Purkinje cell (primary cell): ENCODE measurements around the gene MEI4. TPM values are rescaled to one million over a fixed set of nuclear protein-coding genes. Genes with fewer than 3 reads are reported as not detected.

Experiments
- polyA plus RNA-seq: library from polyadenylated mRNA; unstranded; fragments of >200 nt; fragmentation: Nextera tagmentation; gene quantifications from 2 replicates; pipeline ENCODE4 v1.2.1, GENCODE V29; 2014

Gene MEI4
- polyA plus RNA-seq = 1.1 and 2.1 TPM in 2 replicates

GRCh38 chr6:77652739-77653138 lies at the start of gene MEI4:
TSS of gene MEI4 (plus strand) at chr6:77653039. CDS start at chr6:77690672, 37,633 bp downstream.

Other genes with a start within 250 kb of the MEI4 start
- not detected in 2 replicates for gene HTR1B, start 189.5 kb upstream of the MEI4 start, polyA plus RNA-seq